Common myeloid progenitor, CD34-positive (primary cell): ENCODE data around the gene C11orf97.
"Not testable (repeated sequence)": the region's sequence is repeated elsewhere in the genome, so short reads cannot be mapped to it uniquely, and the experiment has no call there.

Source experiments
- CTCF ChIA-PET: fragments of 350-600 bp; sonication (Branson Sonifier 250); formaldehyde crosslinking; loops from one replicate; lab custom pipeline; 2021; ENCODE audit warnings: antibody characterized with exemption; lab: Charles Lee
- POLR2A ChIA-PET: fragments of 350-600 bp; sonication (Branson Sonifier 250); formaldehyde crosslinking; loops from one replicate; lab custom pipeline; 2021; ENCODE audit warnings: antibody characterized with exemption; lab: Charles Lee
- DNase-seq, 3 donors: peaks; one replicate each; pipeline versions ENCODE4 v3.0.0 to v3.0.0-alpha.2; 2013
- H3K27ac ChIP-seq, 2 experiments: 1 replicate in 1 of 2; 2 replicates in 1 of 2; pipeline ENCODE4 v1.7.0; 2013; ENCODE audit warnings: inconsistent platforms in 2 of 2, low read length in 2 of 2, mild to moderate bottlenecking in 2 of 2, low read depth in 1 of 2, moderate library complexity in 1 of 2; ENCODE audit not compliant: severe bottlenecking in 2 of 2, insufficient read depth in 1 of 2, poor library complexity in 1 of 2
- H3K27me3 ChIP-seq, 5 experiments: replicated peaks in 2 of 5; 1 replicate in 3 of 5; 2 replicates in 2 of 5; pipeline versions ENCODE4 v1.6.1 to v1.7.0; 2013; ENCODE audit warnings: low read length in 4 of 5, mild to moderate bottlenecking in 2 of 5, moderate library complexity in 2 of 5, inconsistent platforms in 1 of 5; ENCODE audit not compliant: insufficient read depth in 5 of 5, control insufficient read depth in 4 of 5
- H3K36me3 ChIP-seq, 4 experiments: 1 replicate in 2 of 4; 2 replicates in 2 of 4; pipeline versions ENCODE4 v1.6.1 to v1.7.0; 2013; ENCODE audit warnings: low read length in 3 of 4, control low read depth in 1 of 4, mild to moderate bottlenecking in 1 of 4; ENCODE audit not compliant: control insufficient read depth in 4 of 4, insufficient read depth in 4 of 4
- H3K4me1 ChIP-seq, 4 experiments: 1 replicate in 3 of 4; 2 replicates in 1 of 4; pipeline versions ENCODE4 v1.6.1 to v1.7.1; 2013; ENCODE audit warnings: low read length in 3 of 4, mild to moderate bottlenecking in 3 of 4, control low read depth in 1 of 4, inconsistent platforms in 1 of 4, moderate library complexity in 1 of 4; ENCODE audit not compliant: control insufficient read depth in 4 of 4, insufficient read depth in 4 of 4; ENCODE audit errors: control extremely low read depth in 1 of 4
- H3K4me3 ChIP-seq, 7 experiments: 1 replicate in 4 of 7; 2 replicates in 3 of 7; pipeline versions ENCODE4 v1.5.1 to v1.7.0; 2013; ENCODE audit warnings: mild to moderate bottlenecking in 7 of 7, low read length in 6 of 7, moderate library complexity in 6 of 7, inconsistent platforms in 2 of 7, low read depth in 2 of 7, control low read depth in 1 of 7; ENCODE audit not compliant: insufficient read depth in 4 of 7, control insufficient read depth in 1 of 7; ENCODE audit errors: extremely low read depth in 1 of 7
- H3K9me3 ChIP-seq, 5 experiments: 1 replicate in 4 of 5; 2 replicates in 1 of 5; pipeline versions ENCODE4 v1.6.1 to v1.7.1; 2013; ENCODE audit warnings: low read length in 4 of 5, mild to moderate bottlenecking in 2 of 5, inconsistent platforms in 1 of 5, low read depth in 1 of 5, moderate library complexity in 1 of 5; ENCODE audit not compliant: control insufficient read depth in 4 of 5, insufficient read depth in 2 of 5; ENCODE audit errors: control extremely low read depth in 1 of 5
- WGBS: methylation state at CpG from one replicate; pipeline ENCODE4 v1.1.5; 2013; ENCODE audit not compliant: insufficient coverage; 5-methylcytosine and 5-hydroxymethylcytosine counted together

The C11orf97 gene

GRCh38 chr11:94563176-94563847, 51.1 kb downstream of the C11orf97 start:
- H3K27ac ChIP-seq, result no peak overlapping the region
- POLR2A ChIA-PET, result no interaction called here
- CTCF ChIA-PET, result no interaction called here
- H3K27me3 ChIP-seq, result no peaks in the 10 kb centered on the region
- no peak for DNase-seq
- no peaks in the 10 kb centered on the region for H3K9me3 ChIP-seq
- peaks cover 0 to 11% (median 9%) of the 10 kb centered on the region in 4 experiments for H3K4me1 ChIP-seq
- 100% methylated on average over 2 of the region's 4 CpGs for WGBS
- H3K4me3 ChIP-seq, result no peak overlapping the region
- no peaks in the 10 kb centered on the region for H3K36me3 ChIP-seq

- DNase-seq, result no peak
- ChIA-PET POLR2A (no interaction called here), CTCF (no interaction called here)
- peaks cover 0 to 5% (median 3%) of the 10 kb centered on the region in 4 experiments for H3K4me1 ChIP-seq
- WGBS, result 97% methylated on average over 5 of the region's 8 CpGs
- H3K36me3 ChIP-seq, result no peaks in the 10 kb centered on the region
- no peak overlapping the region for H3K4me3 ChIP-seq
- H3K27ac ChIP-seq, result no peak overlapping the region
- H3K27me3 ChIP-seq, result no peaks in the 10 kb centered on the region
- no peaks in the 10 kb centered on the region for H3K9me3 ChIP-seq
Observed at GRCh38 chr11:94563848-94564467, 51.7 kb downstream of the C11orf97 start.

DNA sequence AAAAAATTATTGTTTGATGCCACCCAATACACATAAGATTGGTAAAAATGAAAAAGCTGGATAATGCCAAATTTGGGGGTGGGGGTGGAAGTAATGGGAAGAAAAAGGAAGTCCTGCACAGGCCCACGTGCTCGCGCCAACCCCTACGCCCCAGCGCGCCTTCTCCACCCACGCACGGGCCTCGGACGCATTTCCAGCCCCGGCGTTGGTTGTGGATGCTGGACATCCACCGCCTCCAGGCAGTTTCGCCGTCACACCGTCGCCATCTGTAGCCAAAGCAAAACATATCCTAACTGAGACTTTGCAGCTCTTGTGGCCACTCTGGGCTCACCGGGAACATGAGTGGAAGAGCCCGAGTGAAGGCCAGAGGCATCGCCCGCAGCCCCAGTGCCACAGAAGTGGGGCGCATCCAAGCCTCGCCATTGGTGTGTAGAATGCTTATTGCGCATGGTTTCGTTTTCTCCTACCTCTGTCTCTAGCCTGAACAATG, 55.0 kb downstream of the C11orf97 start, which contains the start of gene PIWIL4:
TSS of gene PIWIL4 (plus strand) at position 188 of the 490 bp plus-strand sequence. CDS start at position 339, 151 bp downstream.
- POLR2A ChIA-PET, result no interaction called here
- H3K4me1 ChIP-seq, result no peaks in the 10 kb centered on the region
- no peaks in the 10 kb centered on the region for H3K27me3 ChIP-seq
- H3K4me3 ChIP-seq, result no peak within 1 kb of the TSS
- DNase-seq, result no peak
- WGBS, result 97% methylated on average over 15 of the region's 25 CpGs
- no peak within 1 kb of the TSS for H3K27ac ChIP-seq
- no peaks in the 10 kb centered on the region for H3K9me3 ChIP-seq
- CTCF ChIA-PET, result interaction anchor here (1.9 kb wide), 1 partner anchor 47 kb away, joined by 4 read pairs; no protein-coding TSS in a partner anchor
- H3K36me3 ChIP-seq, result no peaks in the 10 kb centered on the region

- no peak for DNase-seq
- ChIA-PET CTCF (interaction anchor here (1.9 kb wide), 1 partner anchor 48 kb away, joined by 4 read pairs; no protein-coding TSS in a partner anchor), POLR2A (no interaction called here)
- Histone ChIP-seq H3K36me3 (no peaks in the 10 kb centered on the region), H3K27me3 (no peaks in the 10 kb centered on the region), H3K9me3 (no peaks in the 10 kb centered on the region), H3K4me3 (no peak overlapping the region), H3K4me1 (no peaks in the 10 kb centered on the region), H3K27ac (no peak overlapping the region)
- 100% methylated on average over 4 of the region's 5 CpGs for WGBS
Observed at GRCh38 chr11:94568200-94568599, 55.9 kb downstream of the C11orf97 start.

GRCh38 chr11:94568717-94569116, 56.5 kb downstream of the C11orf97 start:
- CTCF ChIA-PET, result interaction anchor here (1.9 kb wide), 1 partner anchor 48 kb away, joined by 4 read pairs; no protein-coding TSS in a partner anchor
- POLR2A ChIA-PET, result no interaction called here
- Histone ChIP-seq H3K27ac (no peak overlapping the region), H3K9me3 (no peaks in the 10 kb centered on the region), H3K4me3 (no peak overlapping the region), H3K4me1 (peaks cover 0 to under 1% (median 0%) of the 10 kb centered on the region in 4 experiments), H3K27me3 (no peaks in the 10 kb centered on the region), H3K36me3 (no peaks in the 10 kb centered on the region)
- no peak for DNase-seq
- WGBS, result 100% methylated on average over 2 of the region's 4 CpGs

GRCh38 chr11:94572975-94573374, 60.7 kb downstream of the C11orf97 start:
- H3K4me3 ChIP-seq, H3K27me3 ChIP-seq, CTCF ChIA-PET, H3K9me3 ChIP-seq, H3K27ac ChIP-seq, POLR2A ChIA-PET, H3K36me3 ChIP-seq: not testable (repeated sequence)
- DNase-seq, result peak in 1 of 3 donors; percentile 22
- no CpG with 5 or more reads among the region's 2 CpGs for WGBS
- H3K4me1 ChIP-seq, result peaks cover 0 to 11% (median 4%) of the 10 kb centered on the region in 4 experiments
